GM12878 (cell line): ENCODE measurements around the gene CENPO.

Experiments
- BHLHE40 ChIP-seq, 2 experiments: fragments of 450-650 bp in 1 of 2; IDR thresholded peaks; 2 replicates each; pipeline ENCODE4 v1.6.1; 2011 to 2017; ENCODE audit warnings: low read depth in 2 of 2, borderline replicate concordance in 1 of 2, improper control_type of control experiment in 1 of 2, low read length in 1 of 2, mild to moderate bottlenecking in 1 of 2
- CHD2 ChIP-seq: IDR thresholded peaks from 2 replicates; pipeline ENCODE4 v1.6.1; 2011; ENCODE audit warnings: low read depth, low read length, improper control_type of control experiment, borderline replicate concordance
- E2F4 ChIP-seq: IDR thresholded peaks from 2 replicates; pipeline ENCODE4 v1.6.1; 2012; ENCODE audit warnings: low read depth, low read length, improper control_type of control experiment
- ETV6 ChIP-seq, 2 experiments: fragments of 450-650 bp in 1 of 2; IDR thresholded peaks in 1 of 2; conservative IDR thresholded peaks in 1 of 2; 2 replicates each; pipeline ENCODE4 v1.6.1; 2014; ENCODE audit warnings: antibody characterized with exemption in 1 of 2, borderline replicate concordance in 1 of 2, low read depth in 1 of 2, mild to moderate bottlenecking in 1 of 2, moderate library complexity in 1 of 2
- HDAC2 ChIP-seq: fragments of 200-600 bp; sonication (generic); IDR thresholded peaks from 2 replicates; pipeline ENCODE4 v1.6.1; 2017
- HDAC6 ChIP-seq: fragments of 200-600 bp; sonication (generic); IDR thresholded peaks from one replicate; pipeline ENCODE4 v1.8.0; 2017; ENCODE audit warnings: antibody characterized with exemption; ENCODE audit not compliant: unreplicated experiment
- MEF2A ChIP-seq: IDR thresholded peaks from 2 replicates; pipeline ENCODE4 v1.6.1; 2011; ENCODE audit warnings: low read depth, mild to moderate bottlenecking, low read length, moderate library complexity; ENCODE audit not compliant: insufficient read depth
- MYC ChIP-seq: IDR thresholded peaks from 2 replicates; pipeline ENCODE4 v1.6.1; 2011; ENCODE audit warnings: mild to moderate bottlenecking, low read length, moderate library complexity, inconsistent platforms; ENCODE audit not compliant: insufficient read depth, insufficient replicate concordance, insufficient read length, severe bottlenecking
- POLR2AphosphoS2 ChIP-seq: IDR thresholded peaks from 2 replicates; pipeline ENCODE4 v1.6.1; 2011; ENCODE audit warnings: low read depth, mild to moderate bottlenecking, low read length, improper control_type of control experiment, moderate library complexity
- POLR2AphosphoS5 ChIP-seq: IDR thresholded peaks from 2 replicates; pipeline ENCODE4 v1.6.1; 2011; ENCODE audit warnings: mild to moderate bottlenecking, low read length, inconsistent platforms
- SMAD1 ChIP-seq: fragments of 450-650 bp; IDR thresholded peaks from 2 replicates; pipeline ENCODE4 v1.6.1; 2018; ENCODE audit warnings: mild to moderate bottlenecking, low read depth; ENCODE audit not compliant: partially characterized antibody
- SRF ChIP-seq, 2 experiments: IDR thresholded peaks; 2 replicates each; pipeline ENCODE4 v1.6.1; 2011; ENCODE audit warnings: low read depth in 2 of 2, low read length in 2 of 2, mild to moderate bottlenecking in 1 of 2, moderate library complexity in 1 of 2
- TCF7 ChIP-seq: IDR thresholded peaks from 2 replicates; pipeline ENCODE4 v1.6.1; 2014; ENCODE audit warnings: antibody characterized with exemption, borderline replicate concordance
- TF ChIP-seq, protein P1 (sequence below), 3 experiments: IDR thresholded peaks in 2 of 3; conservative IDR thresholded peaks in 1 of 3; 2 replicates each; pipeline ENCODE4 v1.5.1; 2011; ENCODE audit warnings: low read depth in 3 of 3, low read length in 3 of 3, mild to moderate bottlenecking in 3 of 3, control low read depth in 2 of 3, moderate library complexity in 2 of 3, inconsistent platforms in 1 of 3, mixed read lengths in 1 of 3; ENCODE audit not compliant: control insufficient read depth in 2 of 3, insufficient read depth in 1 of 3; ENCODE audit errors: extremely low read depth in 1 of 3

- no peak for TF ChIP-seq HDAC6
- TF ChIP-seq MYC = no peak
- TF ChIP-seq HDAC2 = no peak
- no peak for TF ChIP-seq BHLHE40 (IDR thresholded peaks at IDR 0.05; ENCODE audit: borderline replicate concordance in 1 of 2, low read depth in 2 of 2, low read length in 1 of 2)
- no peak for TF ChIP-seq E2F4
- no peak for TF ChIP-seq TCF7
- TF ChIP-seq, protein P1, sequence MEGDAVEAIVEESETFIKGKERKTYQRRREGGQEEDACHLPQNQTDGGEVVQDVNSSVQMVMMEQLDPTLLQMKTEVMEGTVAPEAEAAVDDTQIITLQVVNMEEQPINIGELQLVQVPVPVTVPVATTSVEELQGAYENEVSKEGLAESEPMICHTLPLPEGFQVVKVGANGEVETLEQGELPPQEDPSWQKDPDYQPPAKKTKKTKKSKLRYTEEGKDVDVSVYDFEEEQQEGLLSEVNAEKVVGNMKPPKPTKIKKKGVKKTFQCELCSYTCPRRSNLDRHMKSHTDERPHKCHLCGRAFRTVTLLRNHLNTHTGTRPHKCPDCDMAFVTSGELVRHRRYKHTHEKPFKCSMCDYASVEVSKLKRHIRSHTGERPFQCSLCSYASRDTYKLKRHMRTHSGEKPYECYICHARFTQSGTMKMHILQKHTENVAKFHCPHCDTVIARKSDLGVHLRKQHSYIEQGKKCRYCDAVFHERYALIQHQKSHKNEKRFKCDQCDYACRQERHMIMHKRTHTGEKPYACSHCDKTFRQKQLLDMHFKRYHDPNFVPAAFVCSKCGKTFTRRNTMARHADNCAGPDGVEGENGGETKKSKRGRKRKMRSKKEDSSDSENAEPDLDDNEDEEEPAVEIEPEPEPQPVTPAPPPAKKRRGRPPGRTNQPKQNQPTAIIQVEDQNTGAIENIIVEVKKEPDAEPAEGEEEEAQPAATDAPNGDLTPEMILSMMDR (IDR thresholded peaks at IDR 0.05 in 2 of 3, conservative IDR thresholded peaks at IDR 0.05 in 1 of 3; ENCODE audit: control insufficient read depth in 2 of 3, extremely low read depth in 1 of 3, insufficient read depth in 1 of 3, low read depth in 3 of 3, low read length in 3 of 3) = no peak
- TF ChIP-seq POLR2AphosphoS5 = no peak
- TF ChIP-seq CHD2 = no peak
- no peak for TF ChIP-seq SMAD1
- TF ChIP-seq ETV6 (conservative IDR thresholded peaks at IDR 0.05 in 1 of 2, IDR thresholded peaks at IDR 0.05 in 1 of 2; ENCODE audit: borderline replicate concordance in 1 of 2, low read depth in 1 of 2) = no peak
- no peak for TF ChIP-seq MEF2A
- no peak for TF ChIP-seq SRF (IDR thresholded peaks at IDR 0.05; ENCODE audit: low read depth in 2 of 2, low read length in 2 of 2)
- no peak for TF ChIP-seq POLR2AphosphoS2
Measured at GRCh38 chr2:24766609-24767008, 26.6 kb upstream of the CENPO start.
